ENCODE data around the gene KIFC3. TPM values are rescaled to one million over a fixed set of nuclear protein-coding genes. Genes with fewer than 3 reads are reported as not detected.

KIFC3 gene
- total and polyA plus RNA-seq, 2 of the 13 experiments (the other 11 are each of a cell fraction or from before 2014, with no cell fraction given): 42.1 to 45.3 TPM

GRCh38 chr16:57802341-57803133 is at the start of gene KIFC3 (continued):
- TF ChIP-seq, protein P1, sequence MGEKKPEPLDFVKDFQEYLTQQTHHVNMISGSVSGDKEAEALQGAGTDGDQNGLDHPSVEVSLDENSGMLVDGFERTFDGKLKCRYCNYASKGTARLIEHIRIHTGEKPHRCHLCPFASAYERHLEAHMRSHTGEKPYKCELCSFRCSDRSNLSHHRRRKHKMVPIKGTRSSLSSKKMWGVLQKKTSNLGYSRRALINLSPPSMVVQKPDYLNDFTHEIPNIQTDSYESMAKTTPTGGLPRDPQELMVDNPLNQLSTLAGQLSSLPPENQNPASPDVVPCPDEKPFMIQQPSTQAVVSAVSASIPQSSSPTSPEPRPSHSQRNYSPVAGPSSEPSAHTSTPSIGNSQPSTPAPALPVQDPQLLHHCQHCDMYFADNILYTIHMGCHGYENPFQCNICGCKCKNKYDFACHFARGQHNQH (CRISPR knock-in tag; IDR thresholded peaks at IDR 0.05): no peak; the same call in 1 of the 2 replicates
- TF ChIP-seq ZNF20 (CRISPR knock-in tag; IDR thresholded peaks at IDR 0.05): 0 out of 2 replicates have a peak, but pooled peaks have one; percentile 43
- TF ChIP-seq FOSL1 (CRISPR knock-in tag; IDR thresholded peaks at IDR 0.05; ENCODE audit: borderline replicate concordance): no peak
- peak; percentile 83; the same call in 1 of the 2 replicates for TF ChIP-seq ZC3H4 (CRISPR knock-in tag; IDR thresholded peaks at IDR 0.05; ENCODE audit: borderline replicate concordance)
- TF ChIP-seq RFXANK (CRISPR knock-in tag; IDR thresholded peaks at IDR 0.05): no peak
- 0 out of 2 replicates have a peak, but pooled peaks have one; percentile 58 for TF ChIP-seq MED13 (CRISPR knock-in tag; IDR thresholded peaks at IDR 0.05)
- TF ChIP-seq, protein P2, sequence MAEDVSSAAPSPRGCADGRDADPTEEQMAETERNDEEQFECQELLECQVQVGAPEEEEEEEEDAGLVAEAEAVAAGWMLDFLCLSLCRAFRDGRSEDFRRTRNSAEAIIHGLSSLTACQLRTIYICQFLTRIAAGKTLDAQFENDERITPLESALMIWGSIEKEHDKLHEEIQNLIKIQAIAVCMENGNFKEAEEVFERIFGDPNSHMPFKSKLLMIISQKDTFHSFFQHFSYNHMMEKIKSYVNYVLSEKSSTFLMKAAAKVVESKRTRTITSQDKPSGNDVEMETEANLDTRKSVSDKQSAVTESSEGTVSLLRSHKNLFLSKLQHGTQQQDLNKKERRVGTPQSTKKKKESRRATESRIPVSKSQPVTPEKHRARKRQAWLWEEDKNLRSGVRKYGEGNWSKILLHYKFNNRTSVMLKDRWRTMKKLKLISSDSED (CRISPR knock-in tag; IDR thresholded peaks at IDR 0.05): no peak
- peak; percentile 92 for TF ChIP-seq ZNF780A (CRISPR knock-in tag; IDR thresholded peaks at IDR 0.05)
- TF ChIP-seq SETDB1 (CRISPR knock-in tag; IDR thresholded peaks at IDR 0.05; ENCODE audit: borderline replicate concordance): no peak
- no peak for TF ChIP-seq ZNF616 (CRISPR knock-in tag; IDR thresholded peaks at IDR 0.05; ENCODE audit: low read depth)
- TF ChIP-seq TAF15 (IDR thresholded peaks at IDR 0.05; ENCODE audit: low read depth, low read length, poor library complexity, severe bottlenecking): peak; percentile 24
- TF ChIP-seq, protein P3, sequence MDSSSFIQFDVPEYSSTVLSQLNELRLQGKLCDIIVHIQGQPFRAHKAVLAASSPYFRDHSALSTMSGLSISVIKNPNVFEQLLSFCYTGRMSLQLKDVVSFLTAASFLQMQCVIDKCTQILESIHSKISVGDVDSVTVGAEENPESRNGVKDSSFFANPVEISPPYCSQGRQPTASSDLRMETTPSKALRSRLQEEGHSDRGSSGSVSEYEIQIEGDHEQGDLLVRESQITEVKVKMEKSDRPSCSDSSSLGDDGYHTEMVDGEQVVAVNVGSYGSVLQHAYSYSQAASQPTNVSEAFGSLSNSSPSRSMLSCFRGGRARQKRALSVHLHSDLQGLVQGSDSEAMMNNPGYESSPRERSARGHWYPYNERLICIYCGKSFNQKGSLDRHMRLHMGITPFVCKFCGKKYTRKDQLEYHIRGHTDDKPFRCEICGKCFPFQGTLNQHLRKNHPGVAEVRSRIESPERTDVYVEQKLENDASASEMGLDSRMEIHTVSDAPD (CRISPR knock-in tag; IDR thresholded peaks at IDR 0.05): 0 out of 2 replicates have a peak, but pooled peaks have one; percentile 70
- TF ChIP-seq ZNF121 (CRISPR knock-in tag; IDR thresholded peaks at IDR 0.05): 0 out of 2 replicates have a peak, but pooled peaks have one; percentile 23
- TF ChIP-seq ZBTB21 (CRISPR knock-in tag; IDR thresholded peaks at IDR 0.05): no peak
- no peak; the same call in none of the 2 replicates for TF ChIP-seq ZNF713 (CRISPR knock-in tag; IDR thresholded peaks at IDR 0.05)
- TF ChIP-seq ISL2 (CRISPR knock-in tag; IDR thresholded peaks at IDR 0.05): peak; percentile 80
- TF ChIP-seq ZNF138 (CRISPR knock-in tag; IDR thresholded peaks at IDR 0.05; ENCODE audit: low read depth): peak; percentile 90; the same call in 1 of the 2 replicates
- no peak for TF ChIP-seq SYNCRIP (IDR thresholded peaks at IDR 0.05; ENCODE audit: insufficient read depth, low read depth, low read length)
- TF ChIP-seq RARG (CRISPR knock-in tag; IDR thresholded peaks at IDR 0.05; ENCODE audit: low read depth): 0 out of 2 replicates have a peak, but pooled peaks have one; percentile 85
- peak; percentile 89; the same call in 1 of the 2 replicates for TF ChIP-seq ZNF230 (CRISPR knock-in tag; IDR thresholded peaks at IDR 0.05)
- no peak for TF ChIP-seq ATAD3A (CRISPR knock-in tag; IDR thresholded peaks at IDR 0.05)
- TF ChIP-seq GMEB1 (CRISPR knock-in tag; IDR thresholded peaks at IDR 0.05; ENCODE audit: borderline replicate concordance): peak; percentile 71
- TF ChIP-seq KDM5B (CRISPR knock-in tag; IDR thresholded peaks at IDR 0.05; ENCODE audit: borderline replicate concordance): peak; percentile 94

Data from HepG2 (cell line).